Lung (tissue), 12 donors: ENCODE results near the gene VOPP1. TPM values are rescaled to one million over a fixed set of nuclear protein-coding genes. Genes with fewer than 3 reads are reported as not detected.

ENCODE experiments used
- ATAC-seq: fragments of 200-7000 bp; cut with Tn5 transposase; one replicate; pipeline ENCODE4 v1.9.1; 2020; ENCODE audit warnings: moderate number of reproducible peaks; ENCODE audit not compliant: insufficient read depth, low FRiP score
- DNase-seq, 3 donors: peaks; one replicate each; pipeline ENCODE4 v3.0.0-alpha.2; 2013 to 2017
- H3K27ac ChIP-seq, 2 donors: one replicate each; pipeline ENCODE4 v1.5.1; 2013; ENCODE audit warnings: mild to moderate bottlenecking in 2 of 2, moderate library complexity in 2 of 2, control low read depth in 1 of 2, inconsistent platforms in 1 of 2, low read depth in 1 of 2, low read length in 1 of 2
- H3K27me3 ChIP-seq, 3 donors: one replicate each; pipeline ENCODE4 v1.5.1; 2013; ENCODE audit warnings: low read length in 2 of 3; ENCODE audit not compliant: control insufficient read depth in 3 of 3, insufficient read depth in 3 of 3
- H3K36me3 ChIP-seq, 4 donors: one replicate each; pipeline ENCODE4 v1.5.1; 2013; ENCODE audit warnings: low read length in 4 of 4, mild to moderate bottlenecking in 1 of 4, moderate library complexity in 1 of 4; ENCODE audit not compliant: control insufficient read depth in 4 of 4, insufficient read depth in 4 of 4
- H3K4me1 ChIP-seq, 5 donors: one replicate each; pipeline ENCODE4 v1.5.1; 2013; ENCODE audit warnings: low read length in 5 of 5, mild to moderate bottlenecking in 2 of 5, moderate library complexity in 1 of 5; ENCODE audit not compliant: control insufficient read depth in 5 of 5, insufficient read depth in 5 of 5
- H3K4me3 ChIP-seq: one replicate; pipeline ENCODE4 v1.5.1; 2013; ENCODE audit warnings: mild to moderate bottlenecking, control low read depth, moderate library complexity
- H3K9ac ChIP-seq, 2 donors: one replicate each; pipeline ENCODE4 v1.5.1; 2013; ENCODE audit warnings: low read length in 2 of 2, control low read depth in 1 of 2; ENCODE audit not compliant: insufficient read depth in 1 of 2
- H3K9me3 ChIP-seq, 4 donors: one replicate each; pipeline ENCODE4 v1.5.1; 2013; ENCODE audit warnings: low read length in 3 of 4, mild to moderate bottlenecking in 1 of 4, moderate library complexity in 1 of 4; ENCODE audit not compliant: control insufficient read depth in 4 of 4, insufficient read depth in 3 of 4
- CTCF ChIP-seq: IDR thresholded peaks from 2 replicates; pipeline ENCODE4 v1.5.1; 2012; ENCODE audit warnings: mild to moderate bottlenecking; ENCODE audit errors: control extremely low read depth, extremely low read depth
- WGBS, 2 donors: extraction: QIAGEN DNeasy Blood & Tissue Kit; methylation state at CpG; one replicate each; pipeline ENCODE4 v1.1.7; 2013; 5-methylcytosine and 5-hydroxymethylcytosine counted together
- polyA plus RNA-seq, 2 donors: library from polyadenylated mRNA; stranded (reverse); fragments of 200-250 nt; gene quantifications; one replicate each; pipeline ENCODE4 v1.2.1, GENCODE V29; 2013
- total RNA-seq, 2 donors: library from RNA; depleted of rRNA in 1 of 2; stranded (reverse); fragments of >200 nt in 1 of 2; gene quantifications; one replicate each; pipeline ENCODE4 v1.2.1, GENCODE V29; 2014 to 2021
- donor health status: control.
- donor health status: control.
- donor health status: Bipolar disorder and iron deficiency.
- donor health status: healthy.
- donor health status: DM: yes; HTN: yes; CAD: no.

The VOPP1 gene
- total and polyA plus RNA-seq, 4 donors = 25.8 to 64.0 (median 38.0) TPM

- Histone ChIP-seq H3K9ac (no peak overlapping the region), H3K4me3 (no peak overlapping the region), H3K9me3 (no peaks in the 10 kb centered on the region), H3K27me3 (no peaks in the 10 kb centered on the region), H3K36me3 (peaks cover 0 to 29% (median 6%) of the 10 kb centered on the region in 4 donors), H3K4me1 (peaks cover 0 to 7% (median 0%) of the 10 kb centered on the region in 5 donors), H3K27ac (no peak overlapping the region)
- no peak for ATAC-seq
- no peak for DNase-seq
- WGBS, 2 donors = 96 to 97% methylated on average over 6 of the region's 6 CpGs
- no peak for TF ChIP-seq CTCF
Observed at GRCh38 chr7:55488804-55489340, 83.4 kb downstream of the VOPP1 start.

- ATAC-seq = no peak
- TF ChIP-seq CTCF = no peak
Observed at GRCh38 chr7:55488216-55488615, 84.1 kb downstream of the VOPP1 start.

GRCh38 chr7:55486991-55487390 lies 85.3 kb downstream of the VOPP1 start:
- H3K4me1 ChIP-seq = peaks cover 0 to 7% (median 0%) of the 10 kb centered on the region in 5 donors

More at GRCh38 chr7:55488216-55488615, 84.1 kb downstream of the VOPP1 start:
- Histone ChIP-seq H3K36me3 (peaks cover 0 to 29% (median 6%) of the 10 kb centered on the region in 4 donors), H3K27me3 (no peaks in the 10 kb centered on the region), H3K4me3 (no peak overlapping the region), H3K9me3 (no peaks in the 10 kb centered on the region), H3K9ac (no peak overlapping the region), H3K27ac (no peak overlapping the region), H3K4me1 (peaks cover 0 to 7% (median 0%) of the 10 kb centered on the region in 5 donors)
- DNase-seq = no peak
- WGBS, 2 donors = 62 to 77% methylated on average over 6 of the region's 6 CpGs

More at GRCh38 chr7:55486991-55487390, 85.3 kb downstream of the VOPP1 start:
- H3K9me3 ChIP-seq = no peaks in the 10 kb centered on the region
- no peak overlapping the region for H3K9ac ChIP-seq
- 95 to 97% methylated on average over 7 of the region's 7 CpGs for WGBS, 2 donors
- H3K4me3 ChIP-seq = no peak overlapping the region
- H3K27me3 ChIP-seq = no peaks in the 10 kb centered on the region
- DNase-seq (no peak), ATAC-seq (no peak)
- no peak for TF ChIP-seq CTCF
- H3K36me3 ChIP-seq = peaks cover 0 to 29% (median 6%) of the 10 kb centered on the region in 4 donors
- H3K27ac ChIP-seq = no peak overlapping the region
